HepG2 (cell line): ENCODE results near the gene MARCO. TPM values are rescaled to one million over a fixed set of nuclear protein-coding genes. Genes with fewer than 3 reads are reported as not detected.

Experiments
- ATAC-seq: fragments of 200-7000 bp; cut with Tn5 transposase; 3 replicates; pipeline ENCODE4 v1.9.1; 2020; ENCODE audit warnings: mild to moderate bottlenecking, moderate library complexity
- BruUV-seq: library from RNA; stranded (reverse); fragments of 400-500 nt; replicated peaks from 2 replicates; lab custom pipeline; 2021; lab: Mats Ljungman, UMichigan
- CTCF ChIA-PET: fragments of 300-600 bp; formaldehyde crosslinking; extraction: SDS; loops from one replicate; lab custom pipeline; 2021; ENCODE audit warnings: low total read pairs, inconsistent platforms, low intra/inter-chr PET ratio; lab: Yijun Ruan, JAX
- POLR2A ChIA-PET: fragments of 350-600 bp; sonication (Branson Sonifier 250); formaldehyde crosslinking; loops from one replicate; lab custom pipeline; 2020; ENCODE audit warnings: antibody characterized with exemption, inconsistent platforms; lab: Yijun Ruan, JAX
- DNase-seq: peaks from one replicate; pipeline ENCODE4 v3.0.0-alpha.2; 2015; ENCODE audit warnings: low spot score
- FAIRE-seq: peaks from 3 replicates; lab custom pipeline; 2011; peaks lifted over from hg19 to GRCh38; lab: Jason Lieb, UNC
- H2AFZ ChIP-seq: one replicate; pipeline ENCODE4 v1.6.1; 2011; ENCODE audit warnings: low read length, inconsistent platforms
- H3K27ac ChIP-seq: fragments of 300-600 bp; 3 replicates; pipeline ENCODE4 v1.8.0; 2011; ENCODE audit warnings: mixed run types, mild to moderate bottlenecking, mixed read lengths, low read length, inconsistent platforms; ENCODE audit not compliant: insufficient read depth; ENCODE audit errors: extremely low read length
- H3K27me3 ChIP-seq, 2 experiments: fragments of 200-600 bp in 1 of 2; 2 replicates in 1 of 2; 3 replicates in 1 of 2; pipeline versions ENCODE4 v1.6.0 to v1.8.0; 2011; ENCODE audit warnings: low read length in 2 of 2, mild to moderate bottlenecking in 2 of 2, moderate library complexity in 2 of 2, inconsistent platforms in 1 of 2; ENCODE audit not compliant: insufficient read depth in 2 of 2, control insufficient read depth in 1 of 2
- H3K36me3 ChIP-seq, 2 experiments: fragments of 200-600 bp in 1 of 2; replicated peaks in 1 of 2; 2 replicates in 1 of 2; 3 replicates in 1 of 2; pipeline versions ENCODE4 v1.5.1 to v1.8.0; 2011; ENCODE audit warnings: low read length in 2 of 2, inconsistent platforms in 1 of 2; ENCODE audit not compliant: insufficient read depth in 2 of 2, control insufficient read depth in 1 of 2
- H3K4me1 ChIP-seq: 2 replicates; pipeline ENCODE4 v1.5.1; 2012; ENCODE audit warnings: low read length, inconsistent platforms; ENCODE audit not compliant: insufficient read depth
- H3K4me2 ChIP-seq: 2 replicates; pipeline ENCODE4 v1.6.0; 2011; ENCODE audit warnings: low read depth, low read length, inconsistent platforms
- H3K4me3 ChIP-seq, 3 experiments: fragments of 200-600 bp in 1 of 3; sonication (generic), shearing (Covaris generic) in 1 of 3; replicated peaks in 1 of 3; 2 replicates each; pipeline ENCODE4 v1.5.1; 2011 to 2016; ENCODE audit warnings: low read length in 3 of 3, inconsistent platforms in 2 of 3, low read depth in 2 of 3, mild to moderate bottlenecking in 2 of 3, control low read depth in 1 of 3, mixed read lengths in 1 of 3; ENCODE audit not compliant: insufficient read depth in 1 of 3
- H3K79me2 ChIP-seq: one replicate; pipeline ENCODE4 v1.6.1; 2011; ENCODE audit warnings: low read length, inconsistent platforms; ENCODE audit not compliant: insufficient read depth
- H3K9ac ChIP-seq: 2 replicates; pipeline ENCODE4 v1.6.0; 2011; ENCODE audit warnings: mild to moderate bottlenecking, low read depth, low read length, inconsistent platforms; ENCODE audit not compliant: insufficient read depth
- H3K9me3 ChIP-seq: 2 replicates; pipeline ENCODE4 v1.5.1; 2012; ENCODE audit warnings: mild to moderate bottlenecking, low read length
- H4K20me1 ChIP-seq: 2 replicates; pipeline ENCODE4 v1.6.0; 2011; ENCODE audit warnings: inconsistent platforms, mild to moderate bottlenecking, low read length, moderate library complexity; ENCODE audit not compliant: insufficient read depth
- EP300 ChIP-seq, 3 experiments: sonication (generic) in 1 of 3; formaldehyde crosslinking in 1 of 3; IDR thresholded peaks; 2 replicates each; pipeline versions ENCODE4 v1.5.1 to v1.6.1; 2011 to 2020; ENCODE audit warnings: low read depth in 2 of 3, low read length in 2 of 3, borderline replicate concordance in 1 of 3, improper control_type of control experiment in 1 of 3, mild to moderate bottlenecking in 1 of 3, missing genetic modification reagents in 1 of 3, moderate library complexity in 1 of 3
- HMGXB3 ChIP-seq: sonication (generic); formaldehyde crosslinking; IDR thresholded peaks from 2 replicates; pipeline ENCODE4 v1.4.0; 2020; ENCODE audit warnings: missing genetic modification reagents, borderline replicate concordance
- HNF1A ChIP-seq, 2 experiments: sonication (generic) in 1 of 2; formaldehyde crosslinking in 1 of 2; IDR thresholded peaks; 2 replicates each; pipeline versions ENCODE4 v1.4.0 to v1.6.1; 2016 to 2020; ENCODE audit warnings: borderline replicate concordance in 1 of 2, low read depth in 1 of 2, mild to moderate bottlenecking in 1 of 2, missing genetic modification reagents in 1 of 2
- MBNL3 ChIP-seq: fragments of 250-450 bp; sonication (Bioruptor Pico); conservative IDR thresholded peaks from 2 replicates; pipeline ENCODE4 v1.8.0; 2022; ENCODE audit warnings: mild to moderate bottlenecking, inconsistent platforms
- POLR2AphosphoS2 ChIP-seq: IDR thresholded peaks from 2 replicates; pipeline ENCODE4 v1.6.1; 2011; ENCODE audit warnings: low read depth, low read length, improper control_type of control experiment
- RFXANK ChIP-seq: IDR thresholded peaks from 2 replicates; pipeline ENCODE4 v1.6.1; 2016
- TFDP2 ChIP-seq: sonication (generic); formaldehyde crosslinking; IDR thresholded peaks from 2 replicates; pipeline ENCODE4 v1.4.0; 2020; ENCODE audit warnings: missing genetic modification reagents
- ZNF160 ChIP-seq: sonication (generic); formaldehyde crosslinking; IDR thresholded peaks from 2 replicates; pipeline ENCODE4 v1.8.0; 2022; ENCODE audit warnings: mild to moderate bottlenecking, inconsistent platforms, missing genetic modification reagents
- ZNF20 ChIP-seq: sonication (generic); formaldehyde crosslinking; IDR thresholded peaks from 2 replicates; pipeline ENCODE4 v1.4.0; 2020; ENCODE audit warnings: mild to moderate bottlenecking, moderate library complexity, missing genetic modification reagents
- ZNF362 ChIP-seq: sonication (generic); formaldehyde crosslinking; IDR thresholded peaks from 2 replicates; pipeline ENCODE4 v1.4.0; 2020; ENCODE audit warnings: missing genetic modification reagents, mild to moderate bottlenecking, borderline replicate concordance
- ZNF446 ChIP-seq: sonication (generic); formaldehyde crosslinking; IDR thresholded peaks from 2 replicates; pipeline ENCODE4 v1.5.0; 2020; ENCODE audit warnings: mild to moderate bottlenecking, missing genetic modification reagents
- WGBS: methylation state at CpG from one replicate; pipeline ENCODE4 v1.1.6; 2017; ENCODE audit warnings: low lambda C conversion rate; 5-methylcytosine and 5-hydroxymethylcytosine counted together
- in situ Hi-C: cut with HindIII; loops from 2 replicates; pipeline ENCODE4 v1.10.0; 2017; ENCODE audit warnings: low pct_unique_long_range_greater_than_20kb; ENCODE audit not compliant: extremely low pct_ligation_motif_present
- intact Hi-C: fragments of 100-400 bp; cut with micrococcal nuclease; formaldehyde crosslinking; loops from one replicate; pipeline ENCODE4 v1.10.0; 2022; ENCODE audit not compliant: unreplicated experiment
- polyA plus RNA-seq, 8 experiments: library from polyadenylated mRNA; depleted of rRNA in 3 of 8; stranded (reverse) in 7 of 8; unstranded in 1 of 8; fragments of >200 nt; fragmentation: Illumina TruSeq in 4 of 8; extraction: Trizol in 4 of 8; gene quantifications; 2 replicates each; pipeline versions ENCODE4 v1.2.1 to v1.2.3, GENCODE V29; 2011 to 2016; ENCODE audit warnings: low read depth in 4 of 8, missing spikeins in 1 of 8, mixed read lengths in 1 of 8; ENCODE audit not compliant: insufficient read depth in 1 of 8
- total RNA-seq, 5 experiments: library from RNA; depleted of rRNA; stranded (reverse); fragments of >200 nt; fragmentation: Illumina TruSeq; extraction: Trizol; gene quantifications; 2 replicates each; pipeline ENCODE4 v1.2.3, GENCODE V29; 2016; ENCODE audit warnings: low read depth in 1 of 5

MARCO gene
- total and polyA plus RNA-seq, 2 of the 13 experiments (the other 11 are each of a cell fraction or from before 2014, with no cell fraction given) = not detected

- DNase-seq (no peak), FAIRE-seq (no peak), ATAC-seq (no peak)
- 31% methylated on average over 9 of the region's 9 CpGs for WGBS
- intact Hi-C loops (no loop called here), in situ Hi-C loops (no loop called here)
- no TSS peak for BruUV-seq
- Histone ChIP-seq H3K27me3 (peaks cover 2% of the 10 kb centered on the region in 2 experiments; a peak in 1 of 5 replicates), H3K4me1 (no peaks in the 10 kb centered on the region), H3K4me2 (no peak overlapping the region), H3K36me3 (no peaks in the 10 kb centered on the region), H4K20me1 (no peaks in the 10 kb centered on the region), H3K79me2 (no peaks in the 10 kb centered on the region), H3K9ac (no peak overlapping the region), H2AFZ (no peak overlapping the region), H3K4me3 (no peak overlapping the region), H3K9me3 (no peaks in the 10 kb centered on the region), H3K27ac (no peak overlapping the region)
- ChIA-PET POLR2A (no interaction called here), CTCF (no interaction called here)
- no peak for TF ChIP-seq ZNF160 (CRISPR knock-in tag)
- no peak for TF ChIP-seq HNF1A (IDR thresholded peaks at IDR 0.05; ENCODE audit: low read depth)
- TF ChIP-seq HNF1A (CRISPR knock-in tag; IDR thresholded peaks at IDR 0.05; ENCODE audit: borderline replicate concordance) = no peak
- TF ChIP-seq EP300 (IDR thresholded peaks at IDR 0.05; ENCODE audit: low read depth in 2 of 2, low read length in 2 of 2) = no peak
- TF ChIP-seq EP300 (CRISPR knock-in tag; IDR thresholded peaks at IDR 0.05; ENCODE audit: borderline replicate concordance) = no peak
- no peak for TF ChIP-seq POLR2AphosphoS2
- TF ChIP-seq HMGXB3 (CRISPR knock-in tag) = no peak
- TF ChIP-seq ZNF20 = no peak
- no peak for TF ChIP-seq TFDP2
- TF ChIP-seq ZNF446 (CRISPR knock-in tag) = no peak
- no peak for TF ChIP-seq MBNL3 (CRISPR knock-in tag)
- no peak for TF ChIP-seq RFXANK (CRISPR knock-in tag)
- TF ChIP-seq ZNF362 (CRISPR knock-in tag) = no peak
These were observed 27.1 kb upstream of the MARCO start for GRCh38 chr2:118914721-118915453.
